Activated CD4-positive, alpha-beta T cell treated with anti-CD3 and anti-CD28 coated beads, Interleukin-2, amount 10 ng/mL, durations not matched to agents 7 days and 5 days (primary cell): Measurements from ENCODE around the gene RYR3. TPM values are rescaled to one million over a fixed set of nuclear protein-coding genes. Genes with fewer than 3 reads are reported as not detected.
"Not testable (repeated sequence)": the region's sequence is repeated elsewhere in the genome, so short reads cannot be mapped to it uniquely, and the experiment has no call there.

Experiments used
- CTCF ChIA-PET: fragments of 350-600 bp; sonication (Branson Sonifier 250); formaldehyde crosslinking; loops from one replicate; lab custom pipeline; 2021; ENCODE audit warnings: antibody characterized with exemption; lab: Charles Lee
- POLR2A ChIA-PET: fragments of 350-600 bp; sonication (Branson Sonifier 250); formaldehyde crosslinking; loops from one replicate; lab custom pipeline; 2021; ENCODE audit warnings: antibody characterized with exemption; lab: Charles Lee
- DNase-seq: peaks from one replicate; pipeline ENCODE4 v3.0.0-alpha.2; 2020
- H3K27ac Mint-ChIP-seq: one replicate; pipeline ENCODE4 v1.8.0; 2021; ENCODE audit warnings: mild to moderate bottlenecking, moderate library complexity, mixed read lengths
- H3K27me3 Mint-ChIP-seq: one replicate; pipeline ENCODE4 v1.8.0; 2021; ENCODE audit warnings: mixed read lengths
- H3K36me3 Mint-ChIP-seq: one replicate; pipeline ENCODE4 v1.8.0; 2021; ENCODE audit warnings: low read depth, mixed read lengths
- H3K4me1 Mint-ChIP-seq: one replicate; pipeline ENCODE4 v1.8.0; 2021; ENCODE audit warnings: mixed read lengths
- H3K4me3 Mint-ChIP-seq: one replicate; pipeline ENCODE4 v1.8.0; 2021; ENCODE audit warnings: mild to moderate bottlenecking, moderate library complexity, mixed read lengths
- H3K9me3 Mint-ChIP-seq: one replicate; pipeline ENCODE4 v1.8.0; 2021; ENCODE audit warnings: mixed read lengths
- total RNA-seq, 2 experiments: library from RNA; stranded (reverse); gene quantifications; one replicate each; pipeline ENCODE4 v1.2.3, GENCODE V29; 2021

RYR3 gene
- total RNA-seq, 2 experiments from 2014 or later: not detected

DNA sequence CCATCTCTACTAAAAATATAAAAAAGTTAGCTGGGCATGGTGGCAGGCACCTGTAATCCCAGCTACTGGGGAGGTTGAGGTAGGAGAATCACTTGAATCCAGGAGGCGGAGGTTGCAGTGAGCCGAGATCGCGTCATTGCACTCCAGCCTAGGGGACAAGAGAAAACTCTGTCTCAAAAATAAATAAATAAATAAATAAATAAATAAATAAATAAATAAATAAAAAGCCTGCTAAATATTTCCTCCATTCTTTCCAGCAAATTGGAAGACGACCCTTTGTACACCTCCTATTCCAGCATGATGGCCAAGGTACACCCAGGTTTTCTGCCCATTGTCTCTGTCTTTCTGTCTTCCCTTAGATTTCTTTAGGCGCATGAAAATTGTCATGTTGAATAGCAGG lies 508.7 kb downstream of the RYR3 start:
- H3K27me3 Mint-ChIP-seq, DNase-seq, H3K9me3 Mint-ChIP-seq, H3K4me1 Mint-ChIP-seq, CTCF ChIA-PET, H3K4me3 Mint-ChIP-seq, H3K36me3 Mint-ChIP-seq, H3K27ac Mint-ChIP-seq, POLR2A ChIA-PET: not testable (repeated sequence)

DNA sequence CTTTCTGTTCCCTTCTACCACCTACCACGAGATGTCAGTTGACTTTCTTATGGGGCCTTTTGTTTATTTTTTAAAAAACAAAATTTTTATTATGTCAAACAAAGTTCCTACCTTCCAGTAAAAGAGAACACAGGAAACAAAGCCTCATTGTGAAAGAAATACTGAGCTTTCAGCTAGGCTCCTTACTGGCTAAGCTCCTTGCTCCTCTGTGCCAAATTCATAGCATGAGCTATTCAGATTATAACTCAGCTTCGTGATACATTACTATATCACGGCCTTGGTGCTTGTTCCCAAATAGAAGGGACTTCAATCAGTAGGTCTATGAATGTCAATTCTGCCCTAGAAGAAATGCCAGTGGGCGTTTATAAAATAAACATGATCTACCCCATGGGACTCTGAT lies 511.7 kb downstream of the RYR3 start:
- Mint-ChIP-seq H3K27ac (no peak overlapping the region), H3K4me1 (no peaks in the 10 kb centered on the region), H3K36me3 (no peaks in the 10 kb centered on the region), H3K4me3 (no peak overlapping the region), H3K9me3 (no peaks in the 10 kb centered on the region), H3K27me3 (peaks cover 4% of the 10 kb centered on the region)
- ChIA-PET CTCF (interaction anchor here (0.8 to 1.6 kb wide), 2 partner anchors 8 to 14 kb away, joined by 3 read pairs; no protein-coding TSS in a partner anchor), POLR2A (no interaction called here)
- no peak for DNase-seq

DNA sequence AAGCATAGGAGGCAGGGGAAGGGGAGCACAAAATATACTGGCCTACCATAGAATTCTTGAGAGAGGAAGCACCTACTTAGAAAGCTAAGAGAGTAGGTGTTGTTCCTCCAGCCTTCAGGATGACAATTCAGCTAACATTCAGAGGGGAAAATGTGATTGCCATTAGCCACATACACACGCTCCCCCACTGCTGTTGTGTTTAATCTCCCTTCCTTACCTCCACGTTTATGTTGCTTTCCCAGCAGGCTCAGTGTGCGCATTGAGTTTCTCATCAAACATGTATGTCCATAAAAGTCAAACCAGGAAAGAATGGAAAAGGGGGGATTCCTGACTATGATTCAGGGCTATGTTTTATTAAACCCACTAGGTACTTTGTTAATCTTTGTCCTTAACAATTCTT lies 512.4 kb downstream of the RYR3 start:
- ChIA-PET POLR2A (no interaction called here), CTCF (interaction anchor here (0.8 to 1.6 kb wide), 2 partner anchors 9 to 13 kb away, joined by 3 read pairs; no protein-coding TSS in a partner anchor)
- Mint-ChIP-seq H3K27ac (no peak overlapping the region), H3K27me3 (peaks cover 6% of the 10 kb centered on the region), H3K4me3 (no peak overlapping the region), H3K36me3 (no peaks in the 10 kb centered on the region), H3K4me1 (no peaks in the 10 kb centered on the region), H3K9me3 (no peaks in the 10 kb centered on the region)
- no peak for DNase-seq

DNA sequence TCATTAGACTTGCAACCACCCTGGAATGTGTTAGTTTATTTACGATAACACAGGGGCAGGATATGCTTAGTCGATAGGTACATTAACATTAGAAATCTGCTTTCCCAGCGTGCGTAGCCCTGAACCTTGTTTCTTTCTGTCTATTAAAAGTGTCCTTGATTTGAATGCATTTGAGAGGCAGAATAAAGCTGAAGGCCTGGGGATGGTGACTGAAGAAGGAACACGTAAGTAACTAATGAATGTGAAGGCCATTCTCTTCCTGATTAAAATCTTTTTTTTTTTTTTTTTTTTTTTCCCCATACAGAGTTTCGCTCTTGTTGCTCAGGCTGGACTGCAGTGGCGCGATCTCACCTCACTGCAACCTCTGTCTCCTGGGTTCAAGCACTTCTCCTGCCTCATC lies 514.7 kb downstream of the RYR3 start:
- H3K27ac Mint-ChIP-seq: no peak overlapping the region
- H3K9me3 Mint-ChIP-seq: no peaks in the 10 kb centered on the region
- no peak overlapping the region for H3K4me3 Mint-ChIP-seq
- no peaks in the 10 kb centered on the region for H3K4me1 Mint-ChIP-seq
- H3K27me3 Mint-ChIP-seq: peaks cover 7% of the 10 kb centered on the region
- no peaks in the 10 kb centered on the region for H3K36me3 Mint-ChIP-seq
- ChIA-PET CTCF (interaction anchor here (0.6 to 0.7 kb wide), 2 partner anchors 786 to 859 kb away, joined by 3 to 6 read pairs; no protein-coding TSS in a partner anchor), POLR2A (no interaction called here)
- no peak for DNase-seq

DNA sequence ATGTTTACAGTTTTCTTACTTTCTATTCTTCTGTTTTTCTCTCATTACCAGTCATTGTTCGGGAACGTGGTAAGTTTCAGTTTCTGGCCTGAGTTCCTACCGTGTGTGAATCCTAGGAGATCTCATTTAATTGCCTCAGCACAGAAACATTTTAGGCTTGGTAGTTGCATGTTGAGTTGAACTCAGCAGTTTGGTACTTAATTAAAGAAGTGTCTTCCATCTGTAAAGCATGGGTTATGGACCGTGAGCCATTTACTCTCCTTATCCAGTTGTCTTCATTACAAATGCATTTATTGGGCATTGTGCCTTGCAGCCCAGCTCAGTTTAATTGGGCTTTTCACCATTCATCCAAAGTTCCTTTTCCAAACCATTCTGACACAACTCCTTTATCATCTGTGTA lies 515.4 kb downstream of the RYR3 start:
- POLR2A ChIA-PET: no interaction called here
- no peaks in the 10 kb centered on the region for H3K4me1 Mint-ChIP-seq
- H3K9me3 Mint-ChIP-seq: no peaks in the 10 kb centered on the region
- no peak overlapping the region for H3K27ac Mint-ChIP-seq
- H3K36me3 Mint-ChIP-seq: no peaks in the 10 kb centered on the region
- DNase-seq: no peak
- CTCF ChIA-PET: no interaction called here
- H3K4me3 Mint-ChIP-seq: no peak overlapping the region
- H3K27me3 Mint-ChIP-seq: peaks cover 10% of the 10 kb centered on the region

DNA sequence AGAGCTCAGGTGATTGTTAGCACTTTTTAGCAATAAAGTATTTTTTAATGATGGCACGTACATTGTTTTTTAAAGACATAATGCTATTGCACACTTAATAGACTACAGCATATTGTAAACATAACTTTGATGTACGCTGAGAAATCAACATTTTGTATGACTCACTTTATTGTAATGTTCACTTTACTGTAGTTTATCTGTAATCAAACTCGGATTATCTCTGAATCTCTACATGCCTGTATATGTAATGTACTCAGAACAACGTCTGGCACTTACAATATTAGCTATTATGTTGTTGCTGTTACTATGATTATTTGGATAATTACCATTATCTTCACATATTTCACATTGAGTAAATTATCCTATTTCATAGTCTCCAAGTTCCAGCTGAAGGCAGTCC lies 519.6 kb downstream of the RYR3 start:
- DNase-seq: no peak
- no peaks in the 10 kb centered on the region for H3K36me3 Mint-ChIP-seq
- H3K27me3 Mint-ChIP-seq: peaks cover 14% of the 10 kb centered on the region
- ChIA-PET CTCF (no interaction called here), POLR2A (no interaction called here)
- H3K4me1 Mint-ChIP-seq: no peaks in the 10 kb centered on the region
- H3K27ac Mint-ChIP-seq: no peak overlapping the region
- H3K4me3 Mint-ChIP-seq: no peak overlapping the region
- H3K9me3 Mint-ChIP-seq: no peaks in the 10 kb centered on the region

DNA sequence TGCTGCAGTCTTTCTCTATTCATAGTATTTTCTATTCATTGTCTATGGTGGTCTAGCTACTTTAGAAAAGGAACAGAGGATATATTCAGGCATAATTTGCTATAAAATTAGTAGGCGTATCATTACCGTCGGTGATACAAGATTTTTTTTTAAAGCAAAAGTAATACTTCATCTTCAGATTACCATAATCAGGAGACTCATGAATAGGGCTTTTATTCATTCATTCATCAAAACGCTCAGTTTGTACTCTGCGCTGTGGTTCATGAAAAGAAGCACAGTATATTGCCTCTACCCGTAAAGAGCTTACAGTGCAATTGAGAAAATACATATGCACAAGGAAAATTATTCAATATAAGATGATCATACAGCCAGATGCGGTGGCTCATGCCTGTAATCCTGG lies 520.9 kb downstream of the RYR3 start:
- peaks cover 14% of the 10 kb centered on the region for H3K27me3 Mint-ChIP-seq

DNA sequence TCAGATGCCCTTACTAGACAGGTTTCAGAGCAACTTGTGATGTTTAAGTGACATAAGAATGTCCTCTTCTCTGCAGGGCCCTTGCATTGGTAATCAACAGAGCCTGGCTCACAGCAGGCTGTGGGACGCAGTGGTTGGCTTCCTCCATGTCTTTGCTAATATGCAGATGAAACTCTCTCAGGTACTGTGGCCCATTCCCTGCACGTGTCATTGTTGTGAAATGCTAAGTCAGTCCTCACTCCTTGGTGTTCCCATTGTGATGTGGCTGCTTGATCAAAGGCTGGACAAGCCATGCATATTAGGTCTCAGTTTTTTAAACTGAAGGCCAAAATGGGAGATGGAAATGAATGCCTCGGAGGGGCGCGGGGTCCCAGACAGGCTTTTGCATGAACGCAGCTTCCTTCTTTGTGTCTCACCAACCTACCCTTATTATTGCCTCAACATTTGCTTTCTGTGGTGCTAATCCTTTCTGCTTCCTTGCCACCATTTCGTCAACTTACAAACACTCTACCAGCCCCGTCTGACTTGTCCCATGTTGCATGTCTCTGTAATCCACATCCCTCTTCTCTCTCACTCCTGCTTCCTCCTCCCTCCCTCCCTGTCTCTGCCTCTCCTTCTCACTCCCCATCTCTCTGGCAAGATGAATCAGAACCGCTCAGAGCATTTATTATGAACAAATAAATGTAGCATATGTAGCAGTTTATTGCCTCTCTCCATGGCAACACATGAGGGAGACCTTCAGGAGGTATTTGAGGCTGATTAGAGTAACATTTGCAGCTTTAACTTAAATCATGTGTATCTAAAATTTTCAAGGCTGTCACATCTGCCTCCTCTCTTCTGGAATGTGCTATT lies 524.4 kb downstream of the RYR3 start:
- no peak overlapping the region for H3K4me3 Mint-ChIP-seq
- no peaks in the 10 kb centered on the region for H3K36me3 Mint-ChIP-seq
- CTCF ChIA-PET: no interaction called here
- H3K4me1 Mint-ChIP-seq: no peaks in the 10 kb centered on the region
- H3K9me3 Mint-ChIP-seq: no peaks in the 10 kb centered on the region
- peaks cover 12% of the 10 kb centered on the region for H3K27me3 Mint-ChIP-seq
- no peak overlapping the region for H3K27ac Mint-ChIP-seq
- POLR2A ChIA-PET: no interaction called here
- DNase-seq: no peak

More for the DNA sequence above, 520.9 kb downstream of the RYR3 start:
- H3K27ac Mint-ChIP-seq: no peak overlapping the region
- POLR2A ChIA-PET: no interaction called here
- H3K36me3 Mint-ChIP-seq: no peaks in the 10 kb centered on the region
- no peaks in the 10 kb centered on the region for H3K9me3 Mint-ChIP-seq
- CTCF ChIA-PET: interaction anchor here (0.6 to 1.6 kb wide), 2 partner anchors 168 to 312 kb away, joined by 3 to 4 read pairs; no protein-coding TSS in a partner anchor
- no peak overlapping the region for H3K4me3 Mint-ChIP-seq
- no peak for DNase-seq
- no peaks in the 10 kb centered on the region for H3K4me1 Mint-ChIP-seq

DNA sequence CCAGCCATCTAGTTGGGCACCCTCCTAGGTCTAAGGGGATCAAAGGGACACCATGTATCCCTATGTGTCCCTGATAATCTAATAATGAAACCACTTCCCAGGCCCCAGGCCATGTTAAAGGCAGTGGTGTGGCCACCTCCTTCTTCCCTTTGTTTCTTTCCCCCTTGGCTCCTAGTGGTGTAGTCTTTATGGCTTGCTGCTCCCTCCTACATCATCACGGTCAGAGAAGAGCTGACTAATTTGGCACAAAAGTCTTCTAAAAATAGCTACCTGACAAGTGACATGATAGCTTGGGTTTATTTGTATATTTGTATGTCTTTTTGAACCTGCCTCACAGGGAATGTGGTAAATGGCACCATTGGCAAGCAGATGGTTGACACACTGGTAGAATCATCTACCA lies 526.5 kb downstream of the RYR3 start:
- ChIA-PET CTCF (no interaction called here), POLR2A (no interaction called here)
- H3K4me1 Mint-ChIP-seq: no peaks in the 10 kb centered on the region
- H3K9me3 Mint-ChIP-seq: no peaks in the 10 kb centered on the region
- no peak overlapping the region for H3K4me3 Mint-ChIP-seq
- H3K27me3 Mint-ChIP-seq: peaks cover 7% of the 10 kb centered on the region
- no peaks in the 10 kb centered on the region for H3K36me3 Mint-ChIP-seq
- no peak for DNase-seq
- H3K27ac Mint-ChIP-seq: no peak overlapping the region

DNA sequence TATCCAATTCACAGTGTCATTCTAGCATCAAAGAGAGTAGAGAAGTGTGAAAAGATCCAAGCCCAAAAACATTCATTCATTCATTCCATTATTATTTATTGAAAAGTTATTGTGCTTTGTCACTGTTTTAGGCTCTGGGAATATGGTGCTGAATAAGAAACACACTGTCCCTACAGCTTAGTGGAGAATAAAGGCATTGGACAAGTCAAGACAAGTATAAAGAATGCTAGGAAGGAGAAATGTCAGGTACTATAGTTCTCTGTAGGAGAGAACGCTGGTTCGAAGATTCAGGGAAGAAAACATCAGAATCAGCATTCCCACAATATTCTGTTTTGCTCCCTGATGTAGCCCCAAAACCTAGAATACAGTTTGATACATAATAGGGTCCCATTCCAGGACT lies 528.8 kb downstream of the RYR3 start:
- peaks cover 7% of the 10 kb centered on the region for H3K27me3 Mint-ChIP-seq
- no peak for DNase-seq
- no peaks in the 10 kb centered on the region for H3K9me3 Mint-ChIP-seq
- POLR2A ChIA-PET: no interaction called here
- H3K36me3 Mint-ChIP-seq: no peaks in the 10 kb centered on the region
- no peak overlapping the region for H3K4me3 Mint-ChIP-seq
- H3K27ac Mint-ChIP-seq: no peak overlapping the region
- CTCF ChIA-PET: no interaction called here
- H3K4me1 Mint-ChIP-seq: no peaks in the 10 kb centered on the region

DNA sequence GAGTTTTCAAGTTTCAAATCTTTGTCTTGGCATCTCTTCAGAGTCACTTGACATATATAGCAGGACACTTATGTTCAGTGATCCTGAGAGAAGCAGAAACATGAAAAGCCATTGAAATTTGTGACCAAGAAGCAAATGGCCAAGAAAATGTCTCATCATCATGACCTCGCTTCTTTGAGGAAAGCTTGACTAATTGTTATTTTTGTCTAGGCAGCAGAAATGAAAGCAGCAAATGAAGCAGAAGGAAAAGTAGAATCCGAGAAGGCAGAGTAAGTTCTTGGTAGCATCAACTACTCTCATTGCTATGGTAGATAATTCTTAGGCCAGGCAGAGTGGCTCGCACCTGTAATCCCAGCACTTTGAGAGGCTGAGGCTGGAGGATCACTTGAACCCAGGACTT lies 529.8 kb downstream of the RYR3 start:
- H3K27ac Mint-ChIP-seq: no peak overlapping the region
- H3K27me3 Mint-ChIP-seq: peaks cover 3% of the 10 kb centered on the region
- no peaks in the 10 kb centered on the region for H3K36me3 Mint-ChIP-seq
- no peaks in the 10 kb centered on the region for H3K9me3 Mint-ChIP-seq
- CTCF ChIA-PET: no interaction called here
- POLR2A ChIA-PET: no interaction called here
- DNase-seq: no peak
- no peaks in the 10 kb centered on the region for H3K4me1 Mint-ChIP-seq
- no peak overlapping the region for H3K4me3 Mint-ChIP-seq

DNA sequence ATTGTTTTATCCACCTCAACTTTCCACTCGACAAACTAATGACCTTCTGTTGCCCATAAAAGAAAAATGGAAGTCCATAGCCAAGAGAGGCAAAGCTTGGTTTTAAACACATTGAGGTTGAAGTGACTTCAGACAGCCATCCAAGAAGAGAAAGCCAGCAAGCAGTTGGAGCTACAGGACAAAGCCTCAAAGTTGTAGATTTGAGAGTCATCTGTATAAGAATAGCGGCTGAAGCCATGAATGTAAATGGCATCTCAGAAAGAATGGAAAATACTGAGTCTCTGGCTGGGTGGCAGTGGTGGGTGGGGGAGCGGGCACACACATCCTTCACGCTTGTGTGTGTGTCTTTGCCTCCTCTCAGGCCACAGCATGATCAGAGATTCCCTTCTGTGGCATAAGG lies 533.4 kb downstream of the RYR3 start:
- Mint-ChIP-seq H3K36me3 (no peaks in the 10 kb centered on the region), H3K27ac (no peak overlapping the region), H3K27me3 (peaks cover 3% of the 10 kb centered on the region), H3K4me1 (no peaks in the 10 kb centered on the region), H3K9me3 (no peaks in the 10 kb centered on the region), H3K4me3 (no peak overlapping the region)
- POLR2A ChIA-PET: no interaction called here
- no peak for DNase-seq
- CTCF ChIA-PET: no interaction called here

DNA sequence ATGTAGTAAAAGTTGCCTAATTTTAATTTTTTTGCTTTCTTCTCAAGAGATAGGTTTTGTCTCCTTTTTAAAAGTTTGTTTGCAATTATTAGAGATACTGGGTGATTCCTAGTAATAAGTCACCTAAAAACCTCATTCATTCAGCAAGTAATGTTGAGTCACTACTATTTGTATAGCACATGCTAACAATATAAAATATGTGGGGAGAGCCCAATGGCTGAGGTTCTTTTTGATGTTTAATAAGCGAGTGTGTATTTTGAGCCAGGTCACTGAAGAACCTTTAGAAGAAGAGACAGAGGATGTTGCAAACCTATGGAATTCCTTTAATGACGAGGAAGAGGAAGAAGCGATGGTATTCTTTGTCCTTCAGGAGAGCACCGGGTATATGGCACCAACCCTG lies 533.8 kb downstream of the RYR3 start:
- Mint-ChIP-seq H3K4me3 (no peak overlapping the region), H3K27me3 (peaks cover 3% of the 10 kb centered on the region), H3K4me1 (no peaks in the 10 kb centered on the region), H3K27ac (no peak overlapping the region), H3K36me3 (no peaks in the 10 kb centered on the region), H3K9me3 (no peaks in the 10 kb centered on the region)
- CTCF ChIA-PET: no interaction called here
- no peak for DNase-seq
- POLR2A ChIA-PET: no interaction called here

DNA sequence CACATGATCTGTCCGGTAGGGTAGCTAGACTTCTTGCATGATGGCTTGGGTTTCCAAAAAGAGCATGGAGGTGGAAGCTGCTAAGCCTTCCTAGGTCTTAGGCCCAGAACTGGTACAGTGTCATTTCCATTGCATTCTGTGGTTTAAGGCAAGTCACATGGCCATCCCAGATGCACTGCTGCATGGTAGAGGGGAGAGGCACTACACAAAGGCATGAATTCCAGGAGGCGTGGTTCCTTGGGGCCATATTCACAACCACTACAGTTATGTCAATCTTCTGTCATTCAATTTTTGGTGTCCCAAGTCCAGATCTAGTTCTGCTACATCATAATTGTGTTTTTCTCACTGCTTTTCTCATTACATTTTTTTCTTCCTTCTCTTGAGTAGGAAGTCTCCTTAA lies 535.4 kb downstream of the RYR3 start:
- ChIA-PET POLR2A (no interaction called here), CTCF (no interaction called here)
- Mint-ChIP-seq H3K36me3 (no peaks in the 10 kb centered on the region), H3K27ac (no peak overlapping the region), H3K4me1 (no peaks in the 10 kb centered on the region), H3K27me3 (peaks cover 2% of the 10 kb centered on the region), H3K9me3 (no peaks in the 10 kb centered on the region), H3K4me3 (no peak overlapping the region)
- DNase-seq: no peak
